Measurements from ENCODE around the gene BET1. TPM values are rescaled to one million over a fixed set of nuclear protein-coding genes. Genes with fewer than 3 reads are reported as not detected.

Gene BET1
- total RNA-seq, 1 experiment from 2014 or later, result 21.4 TPM

DNA sequence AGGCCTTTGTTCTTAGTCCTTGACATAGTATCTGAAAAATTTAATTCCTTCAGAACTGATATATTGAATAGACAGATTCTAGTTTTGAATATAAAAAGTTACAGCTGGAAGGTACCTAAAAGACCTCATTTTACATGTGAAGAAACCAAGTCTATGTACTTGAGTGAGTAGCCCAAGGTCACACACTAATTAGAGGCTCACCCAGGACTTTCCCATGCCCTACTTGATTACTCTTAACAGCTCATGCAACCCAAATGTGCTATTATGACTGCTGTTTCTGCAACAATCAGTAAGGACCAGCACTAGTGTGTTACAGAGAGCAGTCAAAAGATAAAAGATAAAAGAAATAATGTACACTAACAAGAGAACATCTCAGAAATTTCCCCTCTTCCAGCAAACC, 40.7 kb upstream of the BET1 start:
- Histone ChIP-seq H2BK12ac (ENCODE audit: insufficient read length, low read depth, low read length) (no peak overlapping the region), H3K4ac (ENCODE audit: low read depth, low read length) (no peak overlapping the region), H4K91ac (ENCODE audit: insufficient read length, low read depth, low read length) (no peak overlapping the region), H3K18ac (ENCODE audit: insufficient read length, low read depth, low read length) (no peak overlapping the region), H4K8ac (replicated peaks; ENCODE audit: insufficient read length, low read depth, low read length) (no peak overlapping the region), H3K23me2 (ENCODE audit: insufficient read length, low read depth, low read length, poor library complexity, severe bottlenecking) (no peaks in the 10 kb centered on the region), H3K79me2 (ENCODE audit: insufficient read depth, low read length) (no peaks in the 10 kb centered on the region), H4K20me1 (ENCODE audit: control insufficient read depth, insufficient read depth, insufficient read length) (no peaks in the 10 kb centered on the region), H3K9ac (ENCODE audit: extremely low read depth, insufficient read length, low read length) (no peak overlapping the region), H3T11ph (ENCODE audit: low read length) (no peak overlapping the region), H3K27me3 (ENCODE audit: insufficient read depth, low read length) (no peaks in the 10 kb centered on the region), H2BK20ac (ENCODE audit: low read depth, low read length, poor library complexity, severe bottlenecking) (no peak overlapping the region), H2BK120ac (ENCODE audit: low read depth, low read length, poor library complexity, severe bottlenecking) (no peak overlapping the region), H3K56ac (ENCODE audit: insufficient read length, low read depth, low read length) (no peak overlapping the region), H3K4me1 (ENCODE audit: insufficient read depth, low read length) (peaks cover 4% of the 10 kb centered on the region; the same call in 1 of the 2 replicates), H2AK5ac (ENCODE audit: insufficient read length, low read length) (no peak overlapping the region), H3K9me3 (ENCODE audit: control insufficient read depth, low read depth, low read length) (no peaks in the 10 kb centered on the region), H2BK15ac (ENCODE audit: low read depth, low read length) (no peak overlapping the region), H3K79me1 (ENCODE audit: insufficient read depth, low read depth, low read length, poor library complexity, severe bottlenecking) (no peaks in the 10 kb centered on the region), H2AFZ (ENCODE audit: low read length) (no peak overlapping the region), H2BK5ac (ENCODE audit: insufficient read length, low read length) (no peak overlapping the region), H3K4me2 (ENCODE audit: insufficient read depth, insufficient read length, low read length) (no peak overlapping the region), H3K14ac (ENCODE audit: insufficient read depth, low read length) (no peak overlapping the region), H3K27ac (ENCODE audit: insufficient read length, low read depth, low read length) (no peak overlapping the region), H4K5ac (ENCODE audit: insufficient read length, low read depth, low read length) (no peak overlapping the region), H3K23ac (ENCODE audit: insufficient read length, low read depth, low read length) (no peak overlapping the region)
- H3K4me3 Mint-ChIP-seq, result no peak overlapping the region
- H3K36me3 Mint-ChIP-seq (ENCODE audit: insufficient read depth in 1 of 3, low read depth in 3 of 3), result no peaks in the 10 kb centered on the region
- no peak for DNase-seq
- no peaks in the 10 kb centered on the region for H3K27me3 Mint-ChIP-seq (ENCODE audit: low read depth)
- H3K27ac Mint-ChIP-seq, result no peak overlapping the region
- TF ChIP-seq, protein P1, sequence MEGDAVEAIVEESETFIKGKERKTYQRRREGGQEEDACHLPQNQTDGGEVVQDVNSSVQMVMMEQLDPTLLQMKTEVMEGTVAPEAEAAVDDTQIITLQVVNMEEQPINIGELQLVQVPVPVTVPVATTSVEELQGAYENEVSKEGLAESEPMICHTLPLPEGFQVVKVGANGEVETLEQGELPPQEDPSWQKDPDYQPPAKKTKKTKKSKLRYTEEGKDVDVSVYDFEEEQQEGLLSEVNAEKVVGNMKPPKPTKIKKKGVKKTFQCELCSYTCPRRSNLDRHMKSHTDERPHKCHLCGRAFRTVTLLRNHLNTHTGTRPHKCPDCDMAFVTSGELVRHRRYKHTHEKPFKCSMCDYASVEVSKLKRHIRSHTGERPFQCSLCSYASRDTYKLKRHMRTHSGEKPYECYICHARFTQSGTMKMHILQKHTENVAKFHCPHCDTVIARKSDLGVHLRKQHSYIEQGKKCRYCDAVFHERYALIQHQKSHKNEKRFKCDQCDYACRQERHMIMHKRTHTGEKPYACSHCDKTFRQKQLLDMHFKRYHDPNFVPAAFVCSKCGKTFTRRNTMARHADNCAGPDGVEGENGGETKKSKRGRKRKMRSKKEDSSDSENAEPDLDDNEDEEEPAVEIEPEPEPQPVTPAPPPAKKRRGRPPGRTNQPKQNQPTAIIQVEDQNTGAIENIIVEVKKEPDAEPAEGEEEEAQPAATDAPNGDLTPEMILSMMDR (conservative IDR thresholded peaks at IDR 0.05), result no peak
- H3K9me3 Mint-ChIP-seq, result no peaks in the 10 kb centered on the region
- peaks cover 10 to 16% of the 10 kb centered on the region in 2 experiments for H3K4me1 Mint-ChIP-seq

All from H9 (cell line).